GM10847 (cell line): ENCODE results near the gene PUS10.

Experiments used
- POLR2A ChIP-seq: IDR thresholded peaks from 2 replicates; pipeline ENCODE4 v1.6.1; 2011; ENCODE audit not compliant: insufficient read length; ENCODE audit errors: extremely low read depth

PUS10 gene

DNA sequence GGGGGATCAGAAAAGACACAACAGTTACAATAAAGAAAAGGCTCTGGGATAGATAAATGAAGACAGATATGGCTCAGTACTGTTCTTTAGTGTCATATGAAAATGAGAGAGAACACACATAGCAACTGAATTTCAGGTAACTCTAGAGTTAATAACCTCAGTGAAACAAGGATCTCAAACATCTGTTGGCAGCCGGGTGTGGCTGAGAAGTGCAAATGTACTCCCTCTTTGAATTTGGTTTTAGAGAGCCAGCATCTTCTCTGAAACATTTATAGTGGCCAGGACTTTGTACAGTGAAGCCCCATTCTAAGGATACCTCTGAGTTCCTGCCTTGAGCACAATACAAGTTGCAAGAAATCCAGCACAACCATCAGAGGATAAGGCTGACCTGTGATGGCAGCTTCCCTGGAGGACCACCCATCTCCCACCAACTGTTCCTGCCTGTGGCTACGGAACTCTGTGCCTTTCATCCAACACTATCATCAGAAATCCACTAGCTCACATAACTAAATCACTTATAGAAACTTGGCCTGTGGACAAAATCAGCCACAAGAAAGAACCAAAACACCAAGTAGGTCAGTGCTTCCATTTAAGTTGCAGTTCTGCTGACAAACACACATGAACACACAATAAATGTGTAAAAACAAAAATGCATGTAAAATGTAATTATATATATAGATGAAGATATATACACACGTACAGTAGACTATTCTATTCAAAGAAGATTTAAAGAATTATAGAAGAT lies 37.8 kb downstream of the PUS10 start:
- no peak for TF ChIP-seq POLR2A

DNA sequence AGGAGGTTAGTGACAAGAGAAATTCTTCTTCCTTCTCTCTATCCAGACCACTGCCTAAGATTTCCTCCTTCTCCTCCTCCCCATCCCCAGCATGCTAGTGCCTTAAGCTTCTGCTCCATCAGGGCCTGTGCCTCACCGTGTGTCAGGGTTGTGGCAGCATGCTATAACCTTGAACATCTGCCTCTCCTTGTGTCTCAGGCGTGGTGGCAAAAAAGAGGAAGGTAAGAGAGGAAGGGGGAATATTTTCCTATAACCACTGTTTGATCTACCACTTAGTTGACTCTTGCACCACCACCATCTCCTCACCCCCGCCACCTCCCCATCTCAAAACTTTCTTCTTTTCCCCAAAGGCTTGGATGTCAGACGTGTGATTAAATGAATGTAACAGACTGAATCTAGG lies 38.8 kb downstream of the PUS10 start:
- no peak for TF ChIP-seq POLR2A

DNA sequence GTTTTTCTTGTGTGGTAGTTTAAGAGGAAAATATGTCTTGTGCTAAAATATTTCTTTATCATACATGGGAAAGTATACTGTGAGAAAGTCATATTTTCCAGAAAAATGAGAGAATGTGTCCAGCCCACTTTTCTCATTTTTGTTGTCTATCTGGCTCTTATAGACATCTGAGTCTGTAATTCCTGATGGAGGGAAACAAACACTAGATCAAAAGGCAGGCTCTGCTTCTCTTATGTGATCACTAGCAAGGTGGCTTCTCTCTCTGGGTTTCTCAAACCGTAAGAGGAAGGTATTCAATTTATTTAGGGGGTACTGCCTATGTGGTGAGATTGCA lies 40.5 kb downstream of the PUS10 start:
- TF ChIP-seq POLR2A = no peak

DNA sequence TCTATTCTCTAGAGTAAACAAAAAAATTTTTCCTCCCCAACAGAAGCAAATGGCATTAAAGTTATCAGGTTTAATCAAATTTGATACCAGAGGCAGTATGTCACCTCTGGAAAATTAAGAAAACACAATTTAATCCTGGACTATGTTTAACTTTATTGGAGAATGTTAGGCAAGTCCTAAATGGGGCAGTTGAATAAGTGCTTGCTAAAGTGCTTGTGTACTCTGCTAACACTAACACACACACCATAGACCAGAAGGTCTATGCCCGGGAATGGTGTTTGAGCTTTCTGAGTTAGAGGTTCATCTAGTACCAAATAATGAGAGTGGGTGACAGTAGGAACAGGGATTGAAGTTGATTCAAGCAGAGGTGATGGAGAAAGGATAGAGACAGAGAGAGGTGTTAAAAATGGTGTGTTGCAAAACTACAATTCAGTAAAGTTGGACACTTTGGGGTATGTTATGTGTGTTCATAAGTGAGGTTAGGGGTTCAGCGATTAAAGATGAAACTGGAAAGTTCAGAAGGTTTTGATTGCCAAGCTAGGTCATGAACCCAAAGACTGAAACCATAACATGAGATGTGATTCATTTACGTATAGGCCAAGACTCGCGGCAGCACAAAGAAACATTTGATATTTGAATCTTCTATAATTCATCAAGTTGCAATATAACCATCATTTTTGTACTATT lies 41.0 kb downstream of the PUS10 start:
- TF ChIP-seq POLR2A = no peak

DNA sequence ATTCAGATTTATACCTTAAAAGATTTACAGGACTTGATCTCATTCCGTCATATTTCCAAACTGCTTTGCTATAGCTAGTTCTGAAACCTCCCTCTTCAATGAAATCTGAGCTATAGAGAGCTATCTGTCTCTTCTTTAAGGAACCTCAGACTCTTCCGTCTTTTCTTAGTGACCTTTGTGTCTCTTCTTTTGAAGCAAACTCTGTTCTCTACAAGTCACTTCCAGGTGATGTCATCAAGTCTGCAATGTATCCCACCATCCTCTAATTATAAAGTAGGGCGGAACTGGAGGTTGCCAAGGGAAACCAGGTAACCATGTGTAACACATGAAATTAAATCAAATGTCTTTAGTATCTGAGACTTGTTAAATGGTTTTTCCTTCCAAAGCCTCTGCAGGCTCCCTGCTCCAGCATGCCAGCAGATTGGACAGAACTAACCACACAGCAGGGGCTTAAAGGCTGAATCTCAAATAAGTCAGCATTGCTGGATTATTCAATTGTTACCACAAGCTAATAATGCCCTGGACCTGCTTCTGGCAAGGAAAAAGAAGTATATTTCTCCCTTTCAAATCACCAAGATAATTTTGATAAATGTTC lies 41.7 kb downstream of the PUS10 start:
- TF ChIP-seq POLR2A = no peak

DNA sequence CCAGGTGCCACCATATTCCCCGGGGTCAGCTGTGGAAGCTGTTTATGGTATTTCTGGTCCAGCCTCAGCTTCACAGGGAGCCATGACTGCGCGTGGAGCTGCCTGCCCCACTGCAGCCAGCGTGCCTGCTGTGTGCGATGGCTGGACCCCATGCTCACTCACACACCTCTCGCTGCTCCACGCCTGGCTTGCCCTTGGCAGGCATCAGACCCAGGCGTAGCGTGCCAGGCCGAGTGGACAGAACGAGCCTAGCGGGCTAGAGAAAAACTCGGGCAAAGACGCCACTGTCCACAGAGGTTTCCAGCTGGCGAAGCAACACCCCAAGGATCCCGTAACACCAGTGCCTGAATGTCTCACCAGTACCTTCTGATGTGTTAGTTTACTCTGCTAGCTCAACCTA lies 43.4 kb downstream of the PUS10 start:
- no peak for TF ChIP-seq POLR2A

DNA sequence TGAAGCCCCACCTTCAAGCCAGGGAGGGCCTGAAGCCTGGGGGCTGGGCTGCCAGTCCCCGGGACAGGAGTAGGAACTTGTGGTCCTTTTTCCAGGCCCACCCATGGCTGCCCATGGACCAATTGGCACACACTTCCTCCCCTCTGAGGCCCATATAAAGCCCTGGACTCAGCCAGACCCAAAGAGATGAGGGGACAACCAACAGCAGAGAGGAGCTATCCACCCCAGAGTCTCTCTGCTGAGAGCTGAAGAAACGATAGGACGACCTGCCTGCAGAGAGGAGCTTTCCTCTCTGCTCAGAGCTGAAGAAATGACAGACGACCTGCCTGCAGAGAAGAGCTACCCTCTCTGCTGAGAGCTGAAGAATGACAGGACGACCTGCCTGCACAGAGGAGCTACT lies 44.4 kb downstream of the PUS10 start:
- TF ChIP-seq POLR2A = no peak

DNA sequence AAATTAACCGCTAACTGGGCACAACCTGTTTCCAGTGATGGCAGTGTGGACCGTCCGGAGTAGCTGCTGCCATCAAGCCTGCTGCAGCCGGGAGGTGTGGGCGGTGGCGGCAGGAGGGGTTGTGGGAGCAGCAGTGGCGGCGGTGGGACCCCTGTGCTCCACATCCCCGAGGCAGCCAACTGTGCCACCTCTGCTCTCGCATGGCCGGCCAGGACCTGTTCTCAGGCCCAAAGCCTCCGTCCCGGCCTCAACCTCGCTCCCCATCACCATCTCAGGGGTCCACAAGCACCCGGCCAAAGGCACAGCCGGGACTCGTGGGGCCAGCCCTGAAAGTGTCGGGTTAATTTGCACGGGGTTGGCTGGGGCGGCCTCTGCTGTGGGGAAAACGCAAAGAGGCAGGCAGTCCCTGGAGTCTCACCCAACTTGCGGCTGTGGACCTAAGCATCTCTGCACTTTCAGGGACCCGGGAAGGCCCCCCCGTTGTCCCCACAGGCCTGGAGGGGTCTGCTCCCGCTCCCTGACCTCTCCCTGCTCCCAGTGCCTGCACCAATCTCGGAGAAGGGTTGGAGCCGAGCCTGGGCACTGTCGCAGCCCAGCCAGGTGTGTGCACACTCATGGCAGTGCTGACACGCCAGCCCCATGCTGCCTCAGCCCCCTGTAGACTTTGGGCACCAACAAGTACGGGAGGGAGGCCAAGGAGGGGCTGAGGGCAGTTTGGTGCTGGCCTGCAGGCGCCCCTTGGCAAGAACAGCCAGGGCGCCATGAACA lies 45.0 kb downstream of the PUS10 start:
- no peak for TF ChIP-seq POLR2A

DNA sequence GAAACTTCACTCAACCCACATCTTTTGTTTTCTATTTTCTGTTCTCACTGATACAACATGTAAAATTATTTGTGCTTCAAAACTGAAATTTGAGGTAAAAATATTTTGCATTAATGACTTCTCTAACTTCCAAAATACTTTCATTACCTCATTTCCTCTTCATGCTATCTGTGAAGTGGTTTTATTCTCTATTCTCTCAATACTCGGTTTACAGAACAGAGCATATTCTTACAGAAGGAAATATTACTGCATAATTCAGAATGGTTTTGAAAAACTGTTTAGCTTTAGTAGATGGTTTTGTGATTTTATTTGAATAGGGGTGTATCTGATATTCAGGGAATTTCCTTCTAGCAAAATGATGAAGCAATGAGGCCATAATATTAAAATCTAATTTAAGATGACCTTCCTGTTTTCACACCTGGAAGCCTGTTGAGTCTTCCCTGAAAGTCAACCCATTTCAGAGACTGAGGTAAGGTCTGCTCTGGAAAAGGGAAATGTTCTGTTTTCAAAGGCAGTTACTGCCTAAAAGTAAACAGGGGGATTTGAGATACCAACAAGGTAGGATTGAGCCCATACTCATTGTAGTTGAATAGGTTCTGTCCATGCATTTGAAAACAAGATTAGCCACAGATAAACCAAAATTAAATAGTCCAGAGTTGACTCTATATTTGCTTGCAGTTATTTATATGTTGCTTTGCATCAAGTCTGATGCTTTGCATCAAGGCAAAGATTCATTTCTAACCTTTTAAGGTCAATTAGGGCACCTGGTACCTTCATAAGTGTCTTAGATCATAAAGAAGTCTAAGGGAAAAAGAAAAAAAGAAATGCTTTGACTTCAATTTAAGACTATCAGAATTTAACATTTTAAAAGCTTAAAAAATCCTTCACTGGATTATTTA lies 51.3 kb downstream of the PUS10 start:
- no peak for TF ChIP-seq POLR2A

DNA sequence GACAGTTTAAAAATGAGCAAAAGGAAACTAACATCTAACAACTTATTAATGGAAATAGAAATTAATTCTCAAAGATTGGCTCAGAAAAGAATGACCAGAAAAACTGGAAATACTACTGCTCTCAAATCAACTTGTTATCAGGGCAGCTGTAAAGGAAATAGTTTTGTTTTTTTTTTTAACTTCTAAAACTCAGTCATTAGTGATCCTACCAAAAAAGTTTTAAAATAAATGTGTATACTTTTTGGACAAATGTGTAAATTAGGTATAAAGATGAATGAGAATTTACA lies 52.6 kb downstream of the PUS10 start:
- no peak for TF ChIP-seq POLR2A

DNA sequence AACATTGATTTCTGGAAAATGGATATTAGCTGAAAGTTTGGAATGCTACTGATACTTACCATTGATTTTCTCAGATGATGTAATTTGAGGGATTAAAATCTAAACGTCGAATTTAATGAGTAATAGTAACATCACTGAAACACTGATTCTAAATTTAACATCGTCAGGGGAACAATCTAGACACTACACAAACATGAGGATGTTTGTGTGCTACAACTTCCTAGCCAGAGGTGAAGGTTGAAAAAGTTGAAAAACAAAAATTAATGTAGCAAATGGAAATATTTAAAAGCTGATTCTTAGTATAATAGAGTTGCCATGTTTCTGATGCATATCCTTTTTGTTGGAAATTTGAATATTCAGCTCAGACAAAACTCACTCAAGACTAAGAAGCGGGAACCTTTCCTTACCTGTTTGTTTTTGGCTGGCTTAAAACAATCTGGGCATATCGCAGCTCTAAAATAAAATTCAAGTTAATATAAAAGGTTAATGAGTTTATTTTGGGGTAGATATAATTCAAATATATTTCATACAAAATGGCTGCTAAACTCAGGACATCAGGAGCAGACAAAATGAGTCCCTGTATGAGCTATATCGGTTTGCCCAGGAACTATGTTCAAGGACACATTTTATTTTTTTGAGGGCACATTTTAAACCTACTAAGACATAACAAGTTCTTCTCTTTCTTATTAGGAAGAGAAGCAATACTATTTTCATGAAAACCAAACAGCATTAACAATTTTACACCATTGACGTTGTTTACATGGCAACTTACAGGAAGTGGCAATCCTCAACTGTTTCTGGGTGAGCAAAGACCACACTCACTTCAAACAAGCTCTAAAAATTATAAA lies 53.2 kb downstream of the PUS10 start:
- no peak for TF ChIP-seq POLR2A

DNA sequence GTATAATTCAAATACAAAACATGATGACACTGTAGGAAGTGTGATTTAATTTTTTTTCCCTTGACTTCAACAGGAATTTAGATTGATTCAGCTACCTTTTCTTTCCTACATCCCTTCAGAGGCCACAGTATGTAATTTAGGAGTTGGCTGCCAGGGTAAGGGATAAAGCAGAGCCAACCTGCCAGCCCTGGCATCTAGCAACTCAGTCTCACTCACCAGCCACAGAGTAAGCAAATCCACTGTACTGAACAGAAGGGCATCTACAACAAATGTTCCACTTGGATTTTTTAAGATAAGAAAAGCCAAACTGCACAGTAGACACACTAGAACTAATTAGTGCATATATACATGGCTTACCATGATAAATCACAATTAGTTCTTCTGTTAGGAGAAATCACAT lies 54.9 kb downstream of the PUS10 start:
- TF ChIP-seq POLR2A = no peak

DNA sequence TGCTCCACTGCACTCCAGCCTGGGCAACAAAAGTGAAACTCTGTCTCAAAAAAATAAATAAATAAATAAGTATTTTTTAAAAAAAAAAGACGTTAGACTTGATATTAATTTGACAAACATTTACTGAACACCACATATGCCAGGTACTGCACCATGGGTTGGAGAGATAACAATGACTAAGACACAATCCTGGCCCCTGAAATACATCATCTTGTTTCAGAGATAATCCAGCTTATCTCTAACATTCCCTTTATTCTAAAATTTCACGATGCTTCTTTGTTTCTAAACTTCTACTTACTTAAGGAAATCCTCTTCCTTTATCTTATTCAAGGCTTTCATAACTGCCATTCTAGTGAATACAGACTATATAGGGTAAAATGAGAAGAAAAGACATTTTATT lies 55.5 kb downstream of the PUS10 start:
- no peak for TF ChIP-seq POLR2A

DNA sequence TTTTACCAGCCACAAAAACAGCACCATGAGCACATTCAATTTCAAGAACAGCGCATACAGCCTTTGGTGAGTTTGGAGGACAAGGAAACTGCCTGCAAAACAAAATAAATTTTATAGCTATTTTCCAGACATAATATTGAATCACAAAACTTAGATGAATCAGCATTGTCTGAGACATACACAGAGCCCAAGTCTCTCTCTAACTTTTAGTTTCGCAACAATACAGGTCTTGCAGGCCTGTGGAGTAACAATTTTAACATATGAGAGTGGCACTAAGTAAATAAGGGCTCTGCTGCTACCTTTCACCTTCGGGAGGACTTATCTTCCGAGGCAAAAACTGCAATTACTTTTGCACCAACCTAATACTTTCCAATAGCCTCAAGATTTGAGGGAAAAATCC lies 56.6 kb downstream of the PUS10 start:
- no peak for TF ChIP-seq POLR2A

DNA sequence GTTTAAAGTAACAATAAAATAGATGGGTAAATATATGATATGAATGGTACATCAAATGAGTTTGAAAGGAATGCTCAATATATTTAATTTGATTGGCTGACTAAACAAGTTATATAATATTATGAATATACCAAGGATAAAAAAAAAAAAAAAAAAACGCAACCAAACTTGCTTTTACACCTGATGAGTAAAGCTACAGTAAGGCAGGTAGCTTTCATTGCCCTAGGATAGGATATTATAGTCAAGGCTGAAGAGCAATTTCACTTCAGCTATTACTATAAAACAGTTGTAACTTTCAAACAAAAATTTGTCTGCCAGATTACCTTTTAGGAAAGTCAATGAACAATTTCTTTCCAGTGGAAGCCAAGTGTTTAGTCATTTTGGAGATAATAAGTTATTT lies 57.3 kb downstream of the PUS10 start:
- TF ChIP-seq POLR2A = no peak

DNA sequence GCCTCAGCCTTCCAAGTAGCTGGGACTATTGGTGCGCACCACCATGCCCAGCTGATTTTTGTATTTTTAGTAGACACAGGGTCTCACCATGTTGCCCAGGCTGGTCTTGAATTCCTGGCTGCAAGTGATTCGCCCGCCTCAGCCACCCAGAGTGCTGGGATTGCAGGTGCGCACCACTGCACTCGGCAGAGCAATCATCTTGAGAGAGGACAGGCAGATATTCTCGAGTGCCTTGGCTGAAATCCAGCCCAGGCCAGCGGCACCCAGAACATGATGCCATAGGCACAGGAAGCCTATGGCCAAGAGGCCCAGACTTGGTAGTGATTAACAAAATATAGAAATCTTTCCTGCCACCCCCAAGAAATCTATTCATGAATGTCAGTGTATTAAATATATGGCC lies 58.6 kb downstream of the PUS10 start:
- TF ChIP-seq POLR2A = no peak
